ENCODE measurements around the gene DBNDD1.

The DBNDD1 gene

DNA sequence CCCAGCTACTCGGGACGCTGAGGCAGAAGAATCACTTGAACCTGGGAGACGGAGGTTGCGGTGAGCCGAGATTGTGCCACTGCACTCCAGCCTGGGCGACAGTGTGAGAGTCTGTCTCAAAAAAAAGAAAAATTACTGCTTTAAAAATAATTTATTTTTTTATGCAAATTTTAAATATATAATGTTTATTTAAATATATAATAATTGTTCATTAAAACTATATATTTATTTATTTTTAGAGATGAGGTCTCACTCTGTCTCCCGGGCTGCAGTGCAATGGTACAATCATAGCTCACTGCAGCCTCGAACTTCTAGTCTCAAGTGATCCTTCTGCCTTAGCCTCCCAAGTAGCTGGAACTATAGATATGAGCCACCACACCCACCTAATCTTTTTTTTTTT is 15.2 kb upstream of the DBNDD1 start:
- no peak for DNase-seq

DNA sequence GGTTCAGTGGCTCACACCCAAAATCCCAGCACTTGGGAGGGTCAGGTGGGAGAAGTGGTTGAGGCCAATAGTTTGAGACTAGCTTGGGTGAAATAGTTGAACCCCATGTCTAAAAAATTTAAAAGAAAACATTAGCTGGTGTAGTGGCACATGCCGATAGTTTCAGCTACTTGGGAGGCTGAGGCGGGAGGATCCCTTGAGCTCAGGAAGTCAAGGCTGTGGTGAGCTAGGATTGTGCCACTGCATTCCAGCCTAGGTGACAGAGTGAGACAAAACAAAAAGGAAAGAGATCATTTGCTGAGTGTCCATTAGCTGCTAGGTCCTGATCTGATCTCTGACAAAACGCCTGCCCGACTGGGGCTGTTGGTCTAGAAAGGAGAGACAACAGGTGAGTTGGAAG is 14.1 kb upstream of the DBNDD1 start:
- DNase-seq = no peak

DNA sequence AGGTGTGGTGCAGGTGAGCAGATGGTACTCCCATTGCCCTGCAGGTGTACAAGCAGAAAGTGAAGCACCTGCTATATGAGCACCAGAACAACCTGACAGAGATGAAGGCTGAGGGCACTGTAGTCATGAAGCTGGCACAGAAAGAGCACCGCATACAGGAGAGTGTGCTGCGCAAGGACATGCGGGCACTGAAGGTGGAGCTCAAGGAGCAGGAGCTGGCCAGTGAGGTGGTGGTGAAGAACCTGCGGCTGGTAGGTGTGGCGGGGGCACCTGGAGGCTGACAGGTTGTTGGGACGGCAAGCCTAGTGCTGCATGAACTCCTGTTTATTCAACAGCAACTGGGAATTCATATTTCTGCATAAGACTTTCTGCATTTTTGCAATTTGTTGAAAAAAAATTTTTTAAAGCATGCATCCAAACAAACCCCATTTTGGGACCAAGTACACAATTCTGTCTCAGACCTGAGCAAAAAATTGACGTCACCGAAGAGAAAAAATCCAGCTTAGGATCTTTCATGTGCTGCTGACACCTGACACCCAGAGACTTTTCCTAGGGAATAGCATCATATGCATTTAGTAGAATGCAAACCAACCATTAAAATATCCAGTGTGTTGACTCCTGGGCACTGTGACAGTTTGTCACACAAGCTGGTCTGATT is 13.5 kb upstream of the DBNDD1 start:
- DNase-seq = no peak

DNA sequence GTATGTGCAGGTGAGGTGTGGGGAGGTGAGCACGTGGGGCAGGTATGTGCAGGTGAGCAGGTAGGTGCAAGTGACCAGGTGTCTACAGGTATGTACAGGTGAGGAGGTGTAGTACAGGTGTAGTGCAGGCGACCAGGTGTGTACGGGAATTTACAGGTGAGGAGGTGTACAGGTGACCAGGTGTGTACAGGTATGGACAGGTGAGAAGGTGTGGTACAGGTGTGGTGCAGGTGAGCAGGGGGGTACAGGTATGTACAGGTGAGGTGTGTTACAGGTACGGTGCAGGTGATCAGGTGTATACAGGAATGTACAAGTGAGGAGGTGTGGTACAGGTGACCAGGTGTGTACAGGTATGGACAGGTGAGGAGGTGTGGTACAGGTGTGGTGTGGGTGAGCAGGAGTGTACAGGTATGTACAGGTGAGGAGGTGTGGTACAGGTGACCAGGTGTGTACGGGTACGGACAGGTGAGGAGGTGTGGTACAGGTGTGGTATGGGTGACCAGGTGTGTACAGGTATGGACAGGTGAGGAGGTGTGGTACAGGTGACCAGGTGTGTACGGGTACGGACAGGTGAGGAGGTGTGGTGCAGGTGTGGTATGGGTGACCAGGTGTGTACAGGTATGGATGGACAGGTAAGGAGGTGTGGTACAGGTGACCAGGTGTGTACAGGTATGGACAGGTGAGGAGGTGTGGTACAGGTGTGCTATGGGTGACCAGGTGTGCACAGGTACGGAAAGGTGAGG is 12.8 kb upstream of the DBNDD1 start:
- no peak for DNase-seq

DNA sequence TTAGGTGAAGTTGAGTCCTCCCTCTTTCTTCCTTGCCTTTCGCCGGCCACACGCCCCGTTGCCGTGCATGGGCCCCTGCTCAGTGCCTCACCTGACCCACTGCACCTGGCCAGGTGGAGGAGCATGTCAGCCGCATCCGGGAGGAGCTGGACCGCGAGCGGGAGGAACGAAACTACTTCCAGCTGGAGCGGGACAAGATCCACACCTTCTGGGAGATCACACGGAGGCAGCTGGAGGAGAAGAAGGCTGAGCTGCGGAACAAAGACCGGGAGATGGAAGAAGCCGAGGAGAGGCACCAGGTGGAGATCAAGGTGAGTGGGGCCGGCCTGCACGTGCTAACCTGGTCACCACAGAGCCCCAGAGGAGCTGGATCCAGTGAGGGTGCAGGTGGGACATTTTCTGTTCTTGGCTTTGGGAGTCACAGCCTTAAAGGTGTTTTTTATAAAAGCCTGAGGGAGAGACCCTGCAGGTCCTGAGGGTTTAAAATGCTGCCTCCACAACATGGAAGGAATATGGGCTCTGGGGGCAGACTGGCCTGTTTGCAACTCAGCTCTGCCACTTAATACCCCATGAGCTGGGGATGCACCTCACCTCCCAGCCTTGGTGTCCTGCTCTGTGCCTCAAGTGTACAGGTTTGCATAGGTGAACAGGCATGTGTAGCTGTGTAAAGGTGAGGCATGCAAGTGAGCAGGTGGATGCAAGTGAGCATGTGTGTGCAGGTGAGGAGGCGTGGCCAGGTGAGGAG is 12.1 kb upstream of the DBNDD1 start:
- DNase-seq = no peak

DNA sequence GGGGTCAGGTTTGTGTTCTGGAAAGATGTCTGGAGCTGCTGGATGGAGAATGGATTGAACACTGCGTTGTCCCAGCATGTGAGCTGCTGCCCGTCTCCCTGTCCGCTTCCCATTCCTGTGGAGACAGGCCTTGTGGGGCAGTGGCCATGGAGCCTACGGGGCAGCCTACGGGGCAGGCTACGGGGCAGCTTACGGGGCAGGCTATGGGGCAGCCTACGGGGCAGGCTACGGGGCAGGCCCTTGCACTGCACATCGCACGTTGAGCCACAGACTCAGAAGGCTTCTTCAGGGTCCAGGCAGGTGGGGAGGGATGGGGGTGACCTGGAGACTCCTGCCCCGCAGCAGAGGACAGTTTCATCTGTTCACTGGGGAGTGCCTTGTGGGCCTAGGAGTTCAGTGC is 9.7 kb upstream of the DBNDD1 start:
- DNase-seq = no peak

DNA sequence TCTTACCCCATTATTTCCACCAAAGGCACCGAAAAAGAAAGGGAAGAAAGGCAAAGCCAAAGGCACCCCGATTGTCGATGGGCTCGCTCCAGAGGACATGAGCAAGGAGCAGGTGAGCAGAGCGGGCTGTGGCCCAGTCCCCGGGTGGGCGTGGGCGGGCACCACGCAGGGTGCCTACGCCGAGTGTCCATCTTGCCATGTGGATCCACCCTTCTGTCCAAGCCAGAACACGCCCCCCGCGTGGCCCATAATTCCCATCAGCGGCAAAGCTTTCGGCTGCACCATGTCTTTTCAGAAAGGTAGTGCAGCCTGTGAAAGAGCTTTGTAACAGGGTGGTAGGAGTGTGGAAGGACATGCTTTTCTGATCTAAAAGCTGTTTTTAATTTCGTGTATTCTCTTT is 8.4 kb upstream of the DBNDD1 start:
- DNase-seq = no peak

DNA sequence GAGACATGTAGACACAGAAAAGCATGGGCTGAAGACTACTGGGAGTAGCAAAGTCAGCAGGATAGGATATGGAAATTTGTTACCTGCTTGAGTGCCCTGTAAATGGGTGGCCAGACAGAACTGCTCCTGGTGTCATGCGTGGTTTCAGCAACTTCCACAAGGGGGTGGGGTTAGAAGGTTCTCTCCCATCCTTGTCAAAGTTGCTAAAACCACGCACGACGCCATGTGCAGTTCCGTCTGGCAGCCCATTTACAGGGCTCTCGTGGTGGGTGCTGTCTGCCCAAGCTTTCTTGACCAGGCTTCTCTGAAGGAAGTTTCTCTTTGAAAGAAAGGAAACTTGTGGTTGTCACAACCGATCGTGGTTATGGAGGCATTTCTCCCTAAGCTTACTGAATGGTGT is 6.9 kb upstream of the DBNDD1 start:
- no peak for DNase-seq

DNA sequence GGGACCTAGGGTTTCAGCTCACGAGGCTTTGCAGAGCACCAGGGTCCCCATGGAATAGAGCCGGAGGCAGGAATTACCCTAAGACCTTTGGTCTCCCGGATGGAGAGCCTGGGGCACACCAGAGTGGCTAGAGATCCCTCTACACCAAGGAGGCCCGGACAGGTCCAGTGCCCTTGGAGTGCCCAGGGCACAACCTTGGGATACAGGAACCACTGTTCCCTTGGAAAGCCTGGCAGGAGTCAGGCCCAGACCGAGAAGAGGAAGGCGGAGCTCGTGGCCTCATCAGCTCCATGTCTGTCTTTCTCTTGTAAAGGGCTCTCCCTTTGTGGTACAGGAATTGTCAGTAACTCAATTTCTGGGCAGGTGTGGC is 3.8 kb upstream of the DBNDD1 start:
- no peak for DNase-seq

DNA sequence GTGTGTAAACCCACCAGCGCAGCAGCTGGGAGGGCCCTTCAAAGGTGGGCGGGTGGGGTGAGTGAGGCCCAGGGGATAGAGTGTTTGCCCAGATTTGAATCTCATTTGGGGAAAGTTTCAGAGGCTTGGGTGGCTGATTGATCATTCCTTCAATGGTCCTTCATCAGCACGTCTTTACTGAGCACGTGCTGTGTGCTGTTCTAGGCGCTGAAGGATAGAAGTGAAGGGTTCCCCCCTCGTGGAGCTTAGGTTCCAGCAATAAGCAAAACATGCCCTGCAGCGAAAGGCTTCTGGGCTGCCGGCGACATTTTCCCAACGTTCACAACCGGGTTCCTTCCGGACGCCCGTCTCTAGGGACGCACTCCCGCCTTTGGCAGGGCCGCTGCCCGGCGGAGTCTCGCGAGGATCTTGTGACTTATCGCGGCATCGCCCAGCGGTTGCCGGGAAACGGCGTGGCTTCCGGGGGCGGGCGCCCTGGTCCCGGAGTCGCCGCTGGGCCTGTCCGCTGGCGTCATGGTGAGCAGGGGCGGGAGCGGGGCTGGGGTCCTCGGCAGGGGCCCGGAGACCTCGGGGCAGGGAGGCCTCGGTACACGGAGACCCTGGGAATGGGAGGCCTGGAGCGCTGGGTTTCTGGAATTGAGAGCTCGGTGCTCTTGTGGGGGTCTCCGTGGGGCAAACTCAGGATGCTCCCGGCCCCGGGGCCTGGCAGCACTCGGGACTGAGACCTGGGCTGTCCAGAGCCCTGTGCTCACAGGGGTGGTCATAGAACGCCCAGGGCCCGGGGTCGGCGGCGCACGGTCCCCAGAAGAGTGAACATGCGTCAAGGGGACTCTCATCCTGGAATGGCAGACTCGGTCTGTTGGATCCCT is 3.2 kb upstream of the DBNDD1 start:
- DNase-seq = peak; percentile 81

DNA sequence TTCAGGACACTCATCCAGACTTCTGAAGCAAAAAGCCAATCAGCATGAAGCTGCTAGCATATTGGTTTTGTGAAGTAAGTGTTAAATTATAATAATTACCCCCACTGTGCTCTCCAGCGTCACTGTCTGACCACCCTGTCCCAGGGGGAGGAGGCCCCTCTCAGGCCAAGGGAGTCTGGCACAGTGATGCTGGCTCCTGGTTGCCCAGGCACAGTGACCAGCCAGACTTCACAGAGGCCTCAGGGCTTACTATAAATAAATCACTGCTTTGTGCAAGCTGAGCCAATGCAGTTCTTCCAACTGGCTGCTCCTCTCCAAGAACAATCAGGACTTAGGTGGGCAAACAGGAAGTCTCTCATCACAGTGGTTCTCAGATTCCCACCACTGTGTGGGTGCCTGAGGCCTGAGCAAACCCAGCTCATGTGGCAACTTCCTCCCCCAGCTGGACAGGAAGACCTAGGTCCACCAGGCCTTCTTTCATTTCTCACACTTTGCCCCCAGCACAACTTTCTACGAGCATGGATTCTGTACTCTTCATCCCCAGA is 1.7 kb upstream of the DBNDD1 start:
- no peak for DNase-seq

DNA sequence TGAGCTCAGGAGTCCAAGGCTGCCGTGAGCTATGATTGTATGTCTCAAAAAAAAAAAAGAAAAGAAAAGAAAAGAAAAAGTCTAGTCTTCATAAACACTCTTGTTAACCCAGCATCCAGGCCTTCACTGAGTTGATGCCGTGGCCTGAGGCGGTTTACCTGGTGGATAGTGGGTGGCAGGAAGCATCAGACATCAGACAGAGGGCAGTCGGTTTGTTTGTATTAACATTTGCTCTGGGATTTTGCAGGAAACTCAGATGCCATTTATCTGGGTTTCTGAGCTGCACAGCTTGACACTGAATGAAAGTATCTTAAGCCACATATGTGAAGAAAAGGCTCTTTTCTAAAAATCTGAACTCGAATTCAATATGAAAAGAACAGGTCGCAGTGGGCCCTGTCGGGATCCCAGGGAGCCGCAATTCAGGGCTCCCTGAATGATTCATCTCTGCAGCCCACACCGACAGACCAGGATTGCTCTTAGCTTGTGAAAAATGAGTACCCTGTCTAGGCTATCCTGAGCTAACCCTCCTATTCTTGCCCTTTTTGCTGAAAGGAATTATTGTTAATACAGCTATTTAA is 1.1 kb upstream of the DBNDD1 start:
- DNase-seq = no peak

DNA sequence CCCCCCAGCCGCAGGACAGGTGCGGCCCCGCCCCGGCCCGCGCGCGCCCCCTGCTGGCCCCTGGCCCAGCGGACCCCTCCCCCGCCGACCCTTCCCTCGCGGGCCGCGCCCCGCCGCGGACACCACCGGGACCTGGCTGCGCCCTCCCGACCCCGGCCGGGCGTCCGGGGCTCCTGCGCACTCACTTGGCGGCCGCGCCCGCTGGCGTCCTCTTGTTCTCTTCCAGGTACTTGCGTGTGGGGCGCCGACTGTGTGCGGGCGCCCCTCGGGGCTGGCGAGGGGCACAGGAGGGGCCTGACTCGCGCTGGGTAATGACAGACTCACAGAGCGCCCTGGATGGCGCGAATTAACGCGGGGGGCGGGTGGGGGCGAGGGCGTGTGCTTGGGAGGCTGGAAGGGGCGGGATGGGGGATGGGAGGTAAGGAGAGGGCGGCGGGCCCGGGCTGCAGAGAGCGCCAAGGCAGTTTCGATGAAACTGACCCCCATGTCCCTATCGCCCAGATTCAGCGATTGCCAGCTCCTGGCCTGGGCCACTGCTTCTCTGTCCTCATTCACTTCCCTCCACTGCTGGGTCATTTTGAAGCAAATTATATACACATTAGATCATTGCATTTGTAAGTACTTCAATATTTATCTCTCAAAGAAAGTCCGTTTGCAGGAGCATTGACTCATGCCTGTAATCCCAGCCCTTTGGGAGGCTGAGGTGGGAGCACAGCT is 445 bp upstream of the DBNDD1 start:
- DNase-seq = peak; percentile 37

DNA sequence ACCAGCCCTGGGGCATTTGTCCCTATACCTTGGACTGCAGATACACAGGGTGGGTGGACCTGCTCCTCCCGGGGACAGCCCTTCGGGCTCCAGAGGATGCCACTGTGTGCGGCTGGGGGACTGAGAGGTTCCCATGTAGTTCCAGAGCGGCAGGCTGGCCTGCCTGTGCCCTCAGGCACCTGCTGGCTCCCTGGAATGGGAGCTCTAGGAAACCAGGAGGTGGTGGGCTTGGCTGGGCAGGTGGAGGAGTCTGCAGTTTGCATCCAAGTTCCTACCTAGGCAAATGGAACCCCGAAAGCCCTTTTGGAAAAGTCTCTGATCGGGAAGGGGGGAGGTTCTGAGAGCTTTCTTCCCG is 982 bp downstream of the DBNDD1 start:
- no peak for DNase-seq

DNA sequence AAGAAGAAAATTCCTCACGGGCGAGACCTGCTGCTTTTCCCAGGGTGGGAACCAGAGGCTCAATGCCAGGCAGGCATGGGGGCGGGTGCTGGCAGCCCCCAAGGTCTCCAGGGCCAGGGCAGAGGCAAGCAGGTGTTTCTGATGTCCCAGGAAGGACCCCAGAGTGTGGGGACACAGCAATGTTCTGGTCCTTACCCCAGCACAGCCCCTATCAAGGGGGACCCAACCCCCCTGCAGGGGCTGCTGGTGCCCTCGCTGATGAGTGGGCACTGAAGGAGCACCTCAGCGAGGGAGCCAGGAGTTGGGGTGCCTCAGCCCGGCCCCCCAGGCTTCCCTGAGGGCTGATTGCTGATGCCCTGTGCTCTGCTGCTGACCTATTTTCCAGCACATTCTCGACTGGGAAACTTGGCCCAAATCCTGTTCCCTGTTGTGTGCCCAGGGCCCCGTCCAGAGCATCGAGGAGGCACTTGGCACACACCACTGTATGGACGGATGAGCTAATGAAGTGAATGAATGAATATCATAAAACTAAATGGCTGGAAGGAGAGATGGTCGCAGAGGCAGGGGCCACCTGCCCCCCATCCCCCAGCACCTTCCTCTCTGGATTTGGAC is 2.8 kb downstream of the DBNDD1 start:
- no peak for DNase-seq

DNA sequence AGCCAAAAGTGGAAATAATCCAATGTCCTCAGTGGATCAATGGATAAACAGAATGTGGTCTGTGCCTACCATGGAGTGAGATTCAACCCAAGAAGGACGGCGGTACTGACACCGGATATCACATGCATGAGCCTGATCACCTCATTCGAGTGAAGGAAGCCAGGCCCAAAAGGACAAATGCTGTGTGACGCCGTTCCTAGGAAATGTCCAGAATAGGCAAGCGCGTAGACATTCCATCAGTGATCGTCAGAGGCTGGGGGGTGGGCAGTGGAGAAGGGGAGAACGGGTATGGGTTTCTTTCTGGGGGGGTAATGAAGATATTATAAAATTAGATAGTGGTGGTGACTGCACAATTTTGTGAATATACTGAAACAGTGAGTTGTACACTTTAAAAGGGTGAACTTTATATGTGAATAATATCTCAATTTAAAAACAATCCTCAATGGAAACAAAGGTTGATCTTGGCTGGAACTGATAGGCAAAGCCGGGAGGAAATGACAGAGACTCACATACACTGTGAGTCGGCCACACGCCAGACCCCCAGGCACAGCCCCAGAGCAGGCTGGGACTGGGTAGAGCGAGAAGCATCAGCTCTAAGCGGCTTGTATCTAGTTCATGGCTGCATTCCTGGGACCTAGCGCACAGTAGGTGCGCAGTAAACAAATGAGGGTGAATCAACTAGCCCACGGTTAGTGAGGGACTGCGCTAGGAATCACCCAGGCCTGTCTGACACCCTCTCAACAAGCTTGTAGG is 3.5 kb downstream of the DBNDD1 start:
- DNase-seq = no peak

DNA sequence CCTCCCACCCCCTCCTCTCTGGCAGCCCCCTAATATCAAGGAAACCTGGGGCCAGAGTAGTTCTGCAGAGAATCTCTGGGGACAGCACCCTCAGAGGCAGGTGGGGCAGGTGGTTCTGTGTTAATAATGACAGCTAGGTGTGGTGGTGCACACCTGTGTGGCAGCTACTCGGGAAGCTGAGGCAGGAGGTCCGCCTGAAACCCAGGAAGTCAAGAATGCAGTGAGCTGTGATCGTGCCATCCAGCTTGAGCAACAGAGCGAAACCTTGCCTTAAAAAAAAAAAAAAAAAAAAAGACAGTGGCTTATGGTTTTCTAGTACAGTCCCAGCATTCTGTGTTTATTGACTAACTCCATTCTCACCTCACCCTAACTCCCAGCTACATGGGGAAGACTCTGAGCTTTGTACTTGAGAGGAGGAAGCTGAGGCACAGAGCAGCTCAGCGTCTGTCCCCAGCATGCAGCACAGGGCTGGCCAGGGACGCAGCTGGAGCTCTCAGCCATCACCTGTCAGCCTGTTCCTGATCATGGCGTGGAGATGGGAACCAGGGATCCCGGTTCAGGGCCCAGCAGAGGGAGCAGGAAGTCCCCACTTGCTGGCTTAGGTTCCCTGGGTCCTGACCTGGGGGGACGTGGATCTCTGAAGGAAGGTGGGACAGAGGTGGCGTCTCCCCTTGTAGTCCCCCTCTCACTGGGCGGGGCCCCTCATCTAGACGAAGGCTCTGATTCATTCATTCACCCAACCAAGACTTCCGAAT is 6.1 kb downstream of the DBNDD1 start:
- no peak for DNase-seq

DNA sequence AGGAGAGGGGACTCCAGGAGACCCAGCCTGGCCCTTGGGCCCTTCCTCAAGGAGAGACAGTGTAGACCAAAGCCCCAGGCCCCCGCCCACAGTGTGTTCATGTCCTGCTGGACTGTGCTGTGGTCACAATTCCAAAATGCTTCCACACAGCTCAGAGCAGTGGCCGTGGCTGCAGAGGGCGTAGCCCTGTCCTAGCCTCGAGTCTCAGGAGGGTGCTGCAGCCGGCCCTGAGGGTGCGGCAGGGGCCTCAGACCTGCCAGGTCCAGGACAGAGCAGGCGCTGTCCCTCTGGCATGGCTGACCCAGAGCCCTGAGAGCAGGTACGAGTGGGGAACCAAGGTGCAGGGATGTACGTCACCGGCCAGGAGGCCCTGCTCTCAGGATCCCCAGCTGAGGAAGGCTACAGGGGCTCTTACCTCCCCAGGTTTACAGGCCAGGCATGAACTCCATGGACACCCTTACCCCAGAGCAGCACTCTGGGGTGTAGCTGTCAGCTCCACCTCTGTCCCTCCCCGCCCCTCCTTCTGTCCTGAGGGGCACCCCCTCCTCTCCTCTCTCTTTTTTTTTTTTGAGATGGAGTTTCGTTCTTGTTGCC is 7.3 kb downstream of the DBNDD1 start:
- no peak for DNase-seq

DNA sequence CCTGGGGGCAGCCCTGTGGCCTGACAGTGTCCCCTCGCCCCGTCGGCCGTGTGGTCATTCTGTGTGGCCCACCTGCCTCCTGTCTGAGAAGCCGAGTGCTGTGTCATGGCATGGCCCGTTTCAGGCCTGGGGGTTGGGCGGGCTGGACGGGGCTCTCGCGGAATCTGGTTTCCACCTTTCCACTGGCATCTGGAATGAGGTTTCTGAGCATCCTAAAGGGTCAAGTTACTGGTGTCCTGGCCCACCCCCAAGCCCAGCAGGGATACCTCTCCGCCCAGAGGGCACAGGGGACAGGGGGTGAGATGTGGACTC is 7.8 kb downstream of the DBNDD1 start:
- no peak for DNase-seq
